ENCODE measurements around the gene YDJC.

DNA sequence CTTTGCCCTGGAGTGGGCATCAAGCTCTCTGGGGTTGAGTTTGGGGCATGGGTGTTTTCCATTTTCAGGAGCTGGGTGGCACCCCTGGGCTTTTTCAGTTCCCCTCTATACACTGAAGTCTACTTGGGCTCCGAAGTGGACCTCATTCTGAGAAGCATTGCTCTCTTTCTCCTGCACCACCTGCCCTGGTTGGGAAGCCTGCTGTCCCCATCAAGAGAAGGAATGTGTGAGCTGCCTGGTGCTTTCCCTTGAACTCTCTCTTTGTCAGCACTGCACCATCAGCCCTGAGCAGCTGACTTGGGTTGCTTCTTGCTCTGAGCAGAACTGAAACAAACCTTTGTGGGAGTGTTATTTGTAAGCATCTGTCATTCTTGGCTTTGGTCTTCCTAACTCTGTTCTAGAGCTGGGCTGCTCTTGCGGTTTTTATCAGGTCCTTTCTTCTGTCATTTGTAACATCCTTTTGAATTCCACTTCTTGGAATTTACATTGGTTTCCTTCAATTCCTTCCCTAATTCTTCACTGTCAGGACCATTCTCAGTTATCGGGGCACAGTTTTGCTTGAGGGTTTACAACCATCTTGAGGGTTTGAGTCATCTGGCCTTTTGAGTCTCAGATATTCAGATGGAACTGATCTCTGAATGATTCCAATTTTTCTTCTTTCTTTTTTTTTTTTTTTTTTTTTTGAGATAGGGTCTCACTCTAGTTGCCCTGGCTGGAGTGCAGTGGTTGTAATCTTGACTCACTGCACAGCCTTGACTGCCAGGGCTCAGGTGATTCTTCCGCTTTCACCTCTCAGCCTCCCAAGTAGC, 41.8 kb downstream of the YDJC start:
- TF ChIP-seq TAF1 (CRISPR knock-in tag; IDR thresholded peaks at IDR 0.05): no peak
- no peak for TF ChIP-seq NCOA5 (CRISPR knock-in tag; IDR thresholded peaks at IDR 0.05)
- TF ChIP-seq ZNF589 (CRISPR knock-in tag; conservative IDR thresholded peaks at IDR 0.05): no peak
- no peak for TF ChIP-seq POLR2AphosphoS5 (IDR thresholded peaks at IDR 0.05; ENCODE audit: low read depth, low read length)
- TF ChIP-seq ZNF101 (CRISPR knock-in tag; IDR thresholded peaks at IDR 0.05; ENCODE audit: borderline replicate concordance, low read depth): no peak
- TF ChIP-seq MYC (CRISPR knock-in tag; IDR thresholded peaks at IDR 0.05; ENCODE audit: borderline replicate concordance): no peak
- no peak for TF ChIP-seq CBX1 (IDR thresholded peaks at IDR 0.05; ENCODE audit: low read depth)
- TF ChIP-seq, protein P1, sequence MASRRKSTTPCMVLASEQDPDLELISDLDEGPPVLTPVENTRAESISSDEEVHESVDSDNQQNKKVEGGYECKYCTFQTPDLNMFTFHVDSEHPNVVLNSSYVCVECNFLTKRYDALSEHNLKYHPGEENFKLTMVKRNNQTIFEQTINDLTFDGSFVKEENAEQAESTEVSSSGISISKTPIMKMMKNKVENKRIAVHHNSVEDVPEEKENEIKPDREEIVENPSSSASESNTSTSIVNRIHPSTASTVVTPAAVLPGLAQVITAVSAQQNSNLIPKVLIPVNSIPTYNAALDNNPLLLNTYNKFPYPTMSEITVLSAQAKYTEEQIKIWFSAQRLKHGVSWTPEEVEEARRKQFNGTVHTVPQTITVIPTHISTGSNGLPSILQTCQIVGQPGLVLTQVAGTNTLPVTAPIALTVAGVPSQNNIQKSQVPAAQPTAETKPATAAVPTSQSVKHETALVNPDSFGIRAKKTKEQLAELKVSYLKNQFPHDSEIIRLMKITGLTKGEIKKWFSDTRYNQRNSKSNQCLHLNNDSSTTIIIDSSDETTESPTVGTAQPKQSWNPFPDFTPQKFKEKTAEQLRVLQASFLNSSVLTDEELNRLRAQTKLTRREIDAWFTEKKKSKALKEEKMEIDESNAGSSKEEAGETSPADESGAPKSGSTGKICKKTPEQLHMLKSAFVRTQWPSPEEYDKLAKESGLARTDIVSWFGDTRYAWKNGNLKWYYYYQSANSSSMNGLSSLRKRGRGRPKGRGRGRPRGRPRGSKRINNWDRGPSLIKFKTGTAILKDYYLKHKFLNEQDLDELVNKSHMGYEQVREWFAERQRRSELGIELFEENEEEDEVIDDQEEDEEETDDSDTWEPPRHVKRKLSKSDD (CRISPR knock-in tag; IDR thresholded peaks at IDR 0.05; ENCODE audit: low read depth): no peak
- no peak for TF ChIP-seq ZBTB8A (CRISPR knock-in tag; IDR thresholded peaks at IDR 0.05; ENCODE audit: borderline replicate concordance, low read depth)
- TF ChIP-seq SSRP1 (CRISPR knock-in tag; IDR thresholded peaks at IDR 0.05): no peak
- TF ChIP-seq ZBTB10 (CRISPR knock-in tag; IDR thresholded peaks at IDR 0.05; ENCODE audit: borderline replicate concordance): no peak
- no peak for TF ChIP-seq CTCF (CRISPR knock-in tag; IDR thresholded peaks at IDR 0.05)
